T1000 (cell line): ENCODE data around the gene KCTD19.

Source experiments
- DNase-seq: peaks from one replicate; lab custom pipeline; 2025; ENCODE audit warnings: mixed read lengths; lab: John Stamatoyannopoulos, UW

Gene KCTD19

GRCh38 chr16:67258161-67258835 is 68.2 kb downstream of the KCTD19 start:
- no peak for DNase-seq

GRCh38 chr16:67257486-67258160 is 68.9 kb downstream of the KCTD19 start:
- DNase-seq: no peak

- no peak for DNase-seq
Measured at GRCh38 chr16:67256701-67257230, 69.8 kb downstream of the KCTD19 start.

- DNase-seq: no peak
Measured at GRCh38 chr16:67255553-67256221, 70.9 kb downstream of the KCTD19 start.

- no peak for DNase-seq
Measured at GRCh38 chr16:67254801-67255552, 71.6 kb downstream of the KCTD19 start.

- no peak for DNase-seq
Measured at GRCh38 chr16:67252609-67253497, 73.7 kb downstream of the KCTD19 start.

- DNase-seq: no peak
Measured at GRCh38 chr16:67250045-67250327, 76.6 kb downstream of the KCTD19 start.

- no peak for DNase-seq
Measured at GRCh38 chr16:67249178-67250044, 77.1 kb downstream of the KCTD19 start.

- DNase-seq: no peak
Measured at GRCh38 chr16:67248401-67249177, 78.0 kb downstream of the KCTD19 start, which contains the start of gene SLC9A5. TSS of gene SLC9A5 (plus strand) at chr16:67248979. CDS start at chr16:67249015, 36 bp downstream.

- no peak for DNase-seq
Measured at GRCh38 chr16:67248073-67248400, 78.5 kb downstream of the KCTD19 start.

- DNase-seq: peak; percentile 93
Measured at GRCh38 chr16:67247192-67248072, 79.1 kb downstream of the KCTD19 start, which contains the start of gene FHOD1. TSS of gene FHOD1 (minus strand) at chr16:67247481. CDS start at chr16:67247410, 71 bp downstream.

GRCh38 chr16:67246756-67247191 is 79.8 kb downstream of the KCTD19 start:
- no peak for DNase-seq

- peak; percentile 62 for DNase-seq
Measured at GRCh38 chr16:67246081-67246755, 80.3 kb downstream of the KCTD19 start.

- no peak for DNase-seq
Measured at GRCh38 chr16:67245674-67246080, 80.9 kb downstream of the KCTD19 start.

GRCh38 chr16:67245186-67245585 is 81.4 kb downstream of the KCTD19 start:
- DNase-seq: no peak

GRCh38 chr16:67244387-67245185 is 82.0 kb downstream of the KCTD19 start:
- peak; percentile 69 for DNase-seq

- DNase-seq: no peak
Measured at GRCh38 chr16:67243481-67243880, 83.1 kb downstream of the KCTD19 start.
